Measurements from ENCODE around the gene GSK3A. TPM values are rescaled to one million over a fixed set of nuclear protein-coding genes. Genes with fewer than 3 reads are reported as not detected.

The GSK3A gene
- total RNA-seq, 1 donor from 2014 or later: 16.3 TPM

GRCh38 chr19:42281146-42281826 lies 38.9 kb upstream of the GSK3A start:
- DNase-seq (ENCODE audit: low spot score in 2 of 2): peak in 1 of 2 donors; percentile 77
- no peak for FAIRE-seq

GRCh38 chr19:42280815-42281145 lies 38.4 kb upstream of the GSK3A start:
- peak; percentile 73 to 76 for DNase-seq (ENCODE audit: low spot score in 2 of 2)
- no peak for FAIRE-seq

GRCh38 chr19:42279902-42280814 lies 37.8 kb upstream of the GSK3A start:
- DNase-seq (ENCODE audit: low spot score in 2 of 2) (peak; percentile 95 to 98), FAIRE-seq (no peak)

- no peak for FAIRE-seq
- no peak for DNase-seq (ENCODE audit: low spot score in 2 of 2)
These were observed 36.9 kb upstream of the GSK3A start for GRCh38 chr19:42279155-42279901.

GRCh38 chr19:42278452-42279154 lies 36.2 kb upstream of the GSK3A start:
- FAIRE-seq: no peak

DNA sequence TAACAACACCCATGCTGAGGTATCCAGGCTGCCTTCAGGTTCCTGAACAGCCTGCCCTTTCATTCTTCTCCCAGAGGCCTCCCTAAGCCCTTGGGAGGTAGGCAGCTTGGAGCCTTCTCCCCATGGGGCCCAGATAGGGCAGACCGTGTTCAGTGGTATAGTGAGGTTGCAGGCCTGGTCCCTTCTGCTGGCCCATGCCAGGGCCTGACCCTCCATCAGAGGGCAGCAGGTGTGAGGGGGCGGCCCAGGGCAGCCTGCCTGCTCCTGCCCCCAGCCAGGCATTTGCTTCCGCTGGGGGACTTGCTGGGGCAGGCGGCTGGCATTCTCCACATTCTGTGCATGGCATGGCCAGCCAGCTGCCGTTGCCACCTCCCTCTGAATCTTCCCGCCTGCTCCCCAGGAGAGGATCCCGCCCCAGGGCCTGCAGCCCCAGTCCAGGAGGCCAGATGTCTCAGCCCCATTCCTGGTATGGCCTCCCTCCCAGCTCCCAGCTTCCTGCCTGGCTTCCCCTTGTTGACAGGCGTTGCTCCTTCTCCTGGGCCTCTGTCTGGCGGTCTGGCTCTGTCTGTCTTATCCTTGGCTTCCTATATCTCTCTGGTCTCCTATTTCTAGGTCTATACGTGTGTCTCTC lies 35.5 kb upstream of the GSK3A start:
- FAIRE-seq (no peak), DNase-seq (ENCODE audit: low spot score in 2 of 2) (no peak)

More at GRCh38 chr19:42278452-42279154, 36.2 kb upstream of the GSK3A start:
- no peak for DNase-seq (ENCODE audit: low spot score in 2 of 2)

GRCh38 chr19:42276821-42277220 lies 34.4 kb upstream of the GSK3A start:
- DNase-seq (ENCODE audit: low spot score in 2 of 2) (no peak), FAIRE-seq (no peak)

- no peak for FAIRE-seq
- no peak for DNase-seq (ENCODE audit: low spot score in 2 of 2)
These were observed 33.9 kb upstream of the GSK3A start for GRCh38 chr19:42276284-42276683.

GRCh38 chr19:42275517-42275916 lies 33.1 kb upstream of the GSK3A start:
- DNase-seq (ENCODE audit: low spot score in 2 of 2) (no peak), FAIRE-seq (no peak)

DNA sequence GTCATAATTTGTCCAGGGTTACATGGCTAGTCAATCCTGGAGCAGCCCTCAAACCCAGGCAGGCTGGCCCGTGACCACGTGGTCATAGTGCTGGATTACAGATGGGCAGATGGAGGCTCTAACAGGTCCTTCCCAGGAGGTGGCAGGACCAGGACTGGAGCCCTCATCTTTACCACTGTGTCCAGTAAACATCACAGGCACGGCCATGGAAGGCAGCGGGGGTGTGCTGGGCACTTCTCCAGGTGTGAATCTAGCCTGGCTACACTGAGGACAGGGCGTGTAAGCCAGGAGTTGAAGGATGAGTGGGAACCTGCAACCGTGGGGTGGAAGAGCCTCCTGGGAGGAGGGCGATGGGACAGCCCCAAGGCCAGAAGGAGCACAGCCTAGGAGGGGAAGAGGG lies 32.7 kb upstream of the GSK3A start:
- FAIRE-seq (no peak), DNase-seq (ENCODE audit: low spot score in 2 of 2) (no peak)

DNA sequence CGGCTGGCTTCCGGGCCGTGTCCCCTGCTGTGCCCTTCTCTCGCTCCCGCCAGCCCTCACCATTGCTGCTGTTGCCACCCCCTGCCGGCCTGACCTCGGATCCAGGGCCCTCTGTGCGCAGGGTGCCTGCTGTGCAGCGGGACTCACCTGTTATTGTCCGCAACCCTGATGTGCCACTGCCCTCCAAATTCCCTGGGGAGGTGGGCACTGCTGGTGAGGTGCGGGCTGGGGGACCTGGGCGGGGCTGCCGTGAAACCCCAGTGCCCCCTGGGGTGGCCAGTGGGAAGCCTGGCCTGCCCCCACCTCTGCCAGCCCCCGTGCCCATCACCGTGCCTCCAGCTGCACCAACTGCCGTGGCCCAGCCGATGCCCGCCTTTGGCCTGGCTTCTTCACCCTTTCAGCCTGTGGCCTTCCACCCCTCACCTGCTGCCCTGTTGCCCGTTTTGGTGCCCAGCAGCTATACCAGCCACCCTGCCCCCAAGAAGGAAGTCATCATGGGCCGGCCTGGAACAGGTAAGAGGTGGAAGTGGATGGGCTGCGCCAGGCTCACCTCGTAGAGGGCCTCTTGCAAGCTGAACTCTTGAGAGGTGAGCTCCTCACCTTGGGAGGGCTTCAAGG lies 31.8 kb upstream of the GSK3A start:
- DNase-seq (ENCODE audit: low spot score in 2 of 2) (no peak), FAIRE-seq (no peak)

GRCh38 chr19:42273407-42274064 lies 31.1 kb upstream of the GSK3A start:
- DNase-seq (ENCODE audit: low spot score in 2 of 2): no peak
- FAIRE-seq: no peak

DNA sequence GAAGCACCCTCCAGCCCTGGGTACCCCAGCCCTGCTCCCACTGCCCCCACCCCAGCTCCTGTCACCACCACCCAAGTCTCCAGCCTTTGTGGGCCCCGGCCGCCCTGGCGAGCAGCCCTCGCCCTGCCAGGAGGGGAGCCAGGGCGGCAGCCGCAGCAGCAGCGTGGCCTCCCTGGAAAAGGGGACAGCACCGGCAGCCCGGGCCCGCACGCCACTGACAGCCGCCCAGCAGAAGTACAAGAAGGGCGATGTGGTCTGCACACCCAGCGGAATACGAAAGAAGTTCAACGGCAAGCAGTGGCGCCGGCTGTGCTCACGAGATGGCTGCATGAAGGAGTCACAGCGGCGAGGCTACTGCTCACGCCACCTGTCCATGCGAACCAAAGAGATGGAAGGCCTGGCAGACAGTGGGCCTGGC lies 30.6 kb upstream of the GSK3A start:
- no peak for FAIRE-seq

DNA sequence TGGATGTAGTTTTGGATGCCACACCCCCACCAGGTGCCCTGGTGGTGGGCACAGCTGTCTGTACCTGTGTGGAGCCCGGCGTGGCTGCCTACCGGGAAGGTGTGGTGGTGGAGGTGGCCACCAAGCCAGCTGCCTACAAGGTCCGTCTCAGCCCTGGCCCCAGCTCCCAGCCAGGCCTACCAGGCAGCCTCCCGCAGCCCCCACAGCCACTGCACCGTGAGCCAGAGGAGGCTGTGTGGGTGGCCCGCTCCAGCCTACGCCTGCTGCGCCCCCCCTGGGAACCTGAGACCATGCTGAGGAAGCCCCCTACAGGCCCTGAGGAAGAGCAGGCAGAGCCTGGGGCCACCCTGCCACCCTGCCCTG lies 30.1 kb upstream of the GSK3A start:
- no peak for FAIRE-seq
- no peak for DNase-seq (ENCODE audit: low spot score in 2 of 2)

More for the DNA sequence above, 30.6 kb upstream of the GSK3A start:
- DNase-seq (ENCODE audit: low spot score in 2 of 2): no peak

- no peak for DNase-seq (ENCODE audit: low spot score in 2 of 2)
- no peak for FAIRE-seq
These were observed 29.6 kb upstream of the GSK3A start for GRCh38 chr19:42271861-42272534.

DNA sequence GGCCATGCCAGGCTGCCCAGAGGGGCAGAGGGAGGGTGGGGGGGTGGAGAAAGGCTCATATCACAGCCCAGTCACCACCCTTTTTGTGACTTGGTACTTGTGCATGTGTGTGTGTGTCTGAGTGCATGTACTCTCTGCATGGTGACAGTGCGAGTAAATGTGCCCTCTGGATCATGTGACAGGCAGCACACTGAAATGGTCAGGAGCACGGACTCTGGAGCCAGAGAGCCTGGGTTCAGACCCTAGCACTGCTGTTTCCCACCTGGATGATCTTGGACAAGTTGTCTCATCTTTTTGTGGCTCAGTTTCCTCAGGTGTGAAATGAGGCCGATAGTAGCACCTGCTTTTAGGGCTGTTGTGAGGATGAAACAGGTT lies 28.6 kb upstream of the GSK3A start:
- DNase-seq (ENCODE audit: low spot score in 2 of 2) (no peak), FAIRE-seq (no peak)

GRCh38 chr19:42270346-42271044 lies 28.1 kb upstream of the GSK3A start:
- peak in 1 of 2 donors; percentile 60 for DNase-seq (ENCODE audit: low spot score in 2 of 2)
- FAIRE-seq: no peak

Data from frontal cortex (tissue), 4 donors.